ENCODE data around the gene SLC25A13.
"Not testable (repeated sequence)": the region's sequence is repeated elsewhere in the genome, so short reads cannot be mapped to it uniquely, and the experiment has no call there.

The SLC25A13 gene

DNA sequence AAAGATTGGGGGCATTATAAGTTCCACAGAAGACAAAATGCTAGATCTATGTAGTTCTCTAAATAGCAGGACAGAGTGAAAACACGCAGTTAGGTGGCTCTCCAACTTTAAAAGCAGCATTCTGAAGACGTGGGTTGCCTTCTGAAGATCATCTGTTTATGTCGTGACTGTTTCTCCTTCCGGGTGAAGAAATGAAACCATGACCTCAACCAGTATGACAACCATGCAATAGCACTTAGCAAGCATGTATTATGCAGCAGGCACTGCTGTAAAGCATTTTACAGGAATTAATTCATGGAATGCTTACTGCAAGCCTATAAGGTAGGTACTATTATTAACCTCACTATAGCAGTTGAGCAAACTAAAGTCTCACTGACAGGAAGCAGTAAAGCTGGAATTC lies 125.2 kb downstream of the SLC25A13 start:
- no peak for DNase-seq

DNA sequence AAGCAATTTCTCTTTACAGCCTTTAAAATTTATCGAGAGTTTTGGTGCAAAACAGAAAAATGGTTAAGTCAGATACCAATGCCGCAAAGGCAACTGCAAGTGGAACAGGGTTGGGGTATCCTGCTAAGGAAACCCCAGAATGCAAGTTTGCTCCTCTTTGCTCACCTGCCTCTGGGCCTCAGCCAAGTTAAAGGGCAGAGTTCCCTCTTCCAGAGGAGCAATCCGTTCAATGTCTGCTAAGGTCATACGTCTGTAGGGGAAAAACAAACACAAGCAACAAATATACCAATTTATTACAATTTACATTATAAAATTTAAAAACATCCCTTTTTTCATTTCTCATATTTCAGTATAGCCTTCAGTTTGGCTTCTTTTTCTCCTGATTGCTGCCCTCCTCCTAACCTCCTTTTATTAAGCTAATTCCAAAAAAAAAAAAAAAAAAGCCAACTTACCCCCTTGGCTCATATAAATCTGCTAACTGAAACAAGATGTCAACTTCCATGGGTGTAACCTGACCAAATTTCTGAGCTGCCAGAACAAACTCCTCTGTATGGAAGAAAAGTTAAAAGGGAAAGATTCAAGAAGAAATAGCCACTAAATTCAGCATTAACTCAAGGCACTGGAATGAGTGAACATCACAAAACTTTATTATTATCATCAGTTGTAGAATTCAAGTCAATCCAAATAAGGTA lies 132.6 kb downstream of the SLC25A13 start:
- DNase-seq = no peak

DNA sequence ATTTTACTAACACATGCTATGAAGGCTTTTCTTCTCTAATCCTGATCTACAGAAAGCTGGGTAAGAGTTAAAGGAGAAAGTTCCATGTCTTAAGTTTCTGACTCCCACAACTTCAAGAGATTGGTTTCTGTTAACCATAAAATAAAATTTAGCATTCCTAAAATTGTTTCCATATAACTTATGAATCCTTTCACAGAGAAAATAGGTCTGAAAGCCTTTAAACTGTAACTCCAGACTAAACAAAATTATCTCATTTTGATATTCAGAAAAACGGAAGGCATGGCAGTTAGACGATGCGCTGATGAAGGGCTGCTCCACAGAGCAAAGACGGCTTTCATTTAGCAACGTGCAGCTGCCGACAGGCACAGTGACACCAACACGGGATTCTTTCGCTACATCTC lies 133.3 kb downstream of the SLC25A13 start:
- no peak for DNase-seq

DNA sequence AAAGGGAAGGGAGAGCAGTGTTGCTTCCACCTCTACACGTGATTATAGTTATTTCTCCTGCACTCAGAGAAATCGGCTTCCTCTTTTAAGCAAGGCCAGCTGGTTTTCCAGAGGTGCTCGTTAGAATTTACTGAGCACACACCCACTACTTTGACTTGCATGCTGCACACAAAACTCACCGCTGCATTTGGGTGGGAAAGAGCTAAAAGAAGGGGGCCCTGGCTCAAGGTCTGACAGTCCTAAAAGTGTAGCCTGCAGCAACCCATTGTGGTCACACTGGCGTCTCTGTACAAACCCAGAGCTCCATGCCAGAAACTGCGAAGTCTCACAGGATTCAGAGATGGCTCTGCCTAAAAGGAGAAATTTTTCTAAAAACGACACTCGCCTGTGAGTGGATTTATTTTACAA lies 133.7 kb downstream of the SLC25A13 start:
- no peak for DNase-seq

DNA sequence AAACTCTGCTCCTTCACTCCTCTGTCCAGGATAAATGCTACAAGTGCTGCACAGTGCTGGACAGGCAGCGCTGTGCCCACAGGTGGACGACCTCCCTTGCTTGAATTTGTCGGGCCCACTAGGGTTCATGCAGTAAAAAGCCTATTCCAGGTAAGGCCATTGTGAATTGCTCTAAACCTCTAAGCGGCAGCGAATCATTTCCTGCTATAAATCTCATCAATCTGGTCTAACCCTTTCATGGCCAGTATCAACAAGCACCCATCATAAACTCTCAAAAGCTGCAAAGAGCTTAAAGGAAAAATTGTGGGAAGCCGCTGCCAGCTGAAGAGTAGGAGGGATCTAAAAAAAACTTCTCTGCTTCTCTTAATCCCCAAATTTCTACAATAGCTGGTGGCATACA lies 134.2 kb downstream of the SLC25A13 start:
- no peak for DNase-seq

DNA sequence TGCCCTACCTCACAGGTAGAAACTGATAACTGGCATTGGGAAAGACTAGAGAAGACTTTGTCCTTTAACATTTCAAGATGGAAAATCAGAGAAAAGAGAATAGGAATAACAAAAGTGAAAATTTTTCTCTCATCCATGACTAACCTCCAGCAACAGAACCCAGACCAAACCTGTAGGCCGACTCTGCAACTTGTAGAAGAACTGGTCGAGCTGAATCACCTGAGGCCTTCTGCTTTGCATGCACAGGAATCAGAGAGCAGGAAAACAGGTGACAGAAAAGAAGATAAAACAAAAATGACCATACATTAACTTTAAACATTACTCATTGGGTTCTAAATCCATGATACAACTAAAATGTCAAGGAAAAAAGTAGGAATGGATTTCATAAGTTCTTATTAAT lies 137.1 kb downstream of the SLC25A13 start:
- DNase-seq = no peak

DNA sequence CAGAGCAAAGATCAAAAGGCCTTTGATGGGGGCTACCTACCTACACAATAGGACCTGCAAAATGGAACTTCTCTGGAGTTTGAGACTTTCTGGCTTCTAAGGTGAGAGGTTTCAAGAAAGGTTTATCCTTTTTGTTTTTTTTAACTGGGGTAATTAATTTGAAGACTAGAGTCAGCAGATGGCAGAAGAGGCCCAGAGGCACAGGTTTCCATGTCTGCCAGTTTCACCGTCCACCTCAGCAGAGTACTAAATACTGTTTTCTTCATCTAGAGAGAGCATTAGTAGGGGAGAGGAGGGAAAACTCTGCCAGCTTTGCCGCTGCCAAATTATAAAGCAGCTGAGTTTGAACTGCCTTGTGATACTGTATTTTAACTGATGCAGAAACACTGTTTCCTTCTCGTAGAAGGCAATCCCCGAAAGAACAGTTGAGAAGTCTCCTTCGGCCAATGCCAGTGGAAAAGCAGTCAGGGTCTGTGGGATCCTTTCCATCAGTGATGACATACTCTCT lies 138.7 kb downstream of the SLC25A13 start:
- DNase-seq = no peak

DNA sequence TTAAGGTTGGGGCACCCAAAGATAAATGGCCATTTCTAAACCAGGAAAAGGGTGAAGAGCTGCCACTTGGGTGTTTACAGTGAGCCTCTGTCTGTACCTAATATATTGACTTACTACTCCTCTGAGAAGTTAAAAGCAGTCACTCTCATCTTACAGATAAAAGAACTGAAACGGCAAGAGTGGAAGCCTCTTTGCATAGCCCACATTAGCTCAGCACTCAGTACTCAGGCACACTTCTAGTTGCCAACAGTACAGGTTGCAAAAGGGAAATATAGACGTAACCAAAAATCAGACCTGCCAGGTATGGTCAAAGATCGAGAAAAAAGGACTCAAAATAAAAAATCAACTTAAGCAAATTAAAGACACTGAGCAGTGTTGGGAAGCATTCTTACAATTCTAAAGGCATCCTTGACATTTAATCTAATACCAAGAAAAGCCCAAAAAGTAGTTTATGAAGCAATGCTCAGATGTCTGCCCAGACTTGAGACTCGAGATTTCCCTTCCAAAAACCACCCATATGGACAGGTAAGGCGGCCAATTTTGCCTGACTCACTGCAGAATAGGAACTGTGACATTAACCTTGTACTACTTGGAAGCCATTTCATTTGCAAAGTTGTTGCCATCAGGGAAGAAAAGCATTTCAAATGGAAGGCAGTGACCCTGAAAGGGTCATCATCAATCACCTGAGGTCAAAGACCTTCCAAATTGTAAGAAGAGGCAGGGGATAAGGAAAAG lies 139.3 kb downstream of the SLC25A13 start:
- DNase-seq = no peak

DNA sequence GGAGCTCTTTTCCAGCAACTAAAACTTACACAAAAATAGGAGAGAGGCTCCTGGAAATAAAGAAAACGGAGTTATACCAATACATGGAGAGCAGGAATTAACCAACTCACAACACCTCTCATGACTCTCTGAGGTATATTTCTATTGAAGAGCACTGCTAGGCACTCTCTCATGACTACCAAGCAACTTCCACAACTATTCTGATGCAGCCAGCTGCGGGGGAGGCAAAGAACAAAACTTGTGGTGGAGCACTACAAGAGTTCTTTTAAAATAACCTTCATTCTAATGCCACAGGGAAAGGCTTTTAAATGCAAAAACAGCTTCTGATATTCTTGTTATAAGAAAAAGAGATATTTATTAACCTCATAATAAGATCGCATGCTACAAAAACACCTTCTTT lies 140.7 kb downstream of the SLC25A13 start:
- DNase-seq = no peak

DNA sequence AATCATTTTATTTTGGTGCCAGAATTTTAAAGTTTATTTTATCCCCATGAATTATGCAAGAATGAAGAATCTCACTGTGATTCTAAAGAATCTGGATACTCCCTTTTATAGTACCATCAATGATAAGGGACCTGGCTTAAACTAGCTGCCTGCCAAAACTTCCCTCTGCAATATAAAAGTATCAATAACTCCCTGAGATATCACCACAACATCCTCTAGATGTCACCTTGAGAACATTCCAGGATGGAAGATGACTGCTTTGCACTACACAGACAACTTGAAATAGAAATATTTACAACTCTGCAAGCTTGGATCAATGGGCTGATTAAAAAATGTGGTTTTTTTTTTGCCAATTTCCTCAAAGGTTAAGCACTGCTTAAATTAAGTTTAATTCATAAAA lies 142.1 kb downstream of the SLC25A13 start:
- no peak for DNase-seq

DNA sequence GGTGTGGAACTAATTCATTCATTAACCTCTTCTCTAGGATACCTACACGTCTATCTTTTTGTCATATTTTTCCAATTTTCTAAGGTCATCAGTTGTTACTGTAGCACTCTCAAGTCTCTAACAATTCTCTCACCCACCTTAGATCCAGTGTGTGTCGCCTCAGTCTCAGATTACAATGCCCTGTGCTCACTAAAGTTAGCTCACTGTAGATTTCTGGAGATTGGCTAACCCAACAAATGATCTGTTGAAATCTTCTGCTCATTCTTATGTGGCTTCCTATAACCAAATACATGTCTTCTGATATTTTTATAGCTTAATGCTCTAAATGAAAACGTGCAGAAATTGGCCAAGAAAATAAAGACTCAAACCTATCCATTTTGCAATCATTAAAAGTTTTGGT lies 142.6 kb downstream of the SLC25A13 start:
- DNase-seq = no peak

DNA sequence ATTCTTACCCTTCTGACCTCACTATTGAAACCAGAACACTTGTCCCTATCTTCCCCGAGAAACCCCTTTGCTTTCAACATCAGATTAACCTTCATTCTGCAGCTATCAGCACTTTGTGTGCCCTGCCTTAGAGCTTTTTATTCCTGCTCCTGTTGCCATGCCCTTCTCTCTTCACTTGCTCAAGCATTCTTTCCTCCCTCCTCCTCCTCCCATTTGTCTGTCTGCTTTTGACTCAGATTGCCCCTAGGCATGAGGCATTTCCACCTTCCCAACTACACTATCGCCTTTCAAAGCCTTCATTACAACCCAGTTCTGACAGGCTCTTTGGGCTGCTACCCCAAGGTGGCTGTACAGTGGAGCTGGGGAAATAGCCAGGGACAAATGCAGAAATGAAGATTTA lies 143.3 kb downstream of the SLC25A13 start:
- DNase-seq = no peak

DNA sequence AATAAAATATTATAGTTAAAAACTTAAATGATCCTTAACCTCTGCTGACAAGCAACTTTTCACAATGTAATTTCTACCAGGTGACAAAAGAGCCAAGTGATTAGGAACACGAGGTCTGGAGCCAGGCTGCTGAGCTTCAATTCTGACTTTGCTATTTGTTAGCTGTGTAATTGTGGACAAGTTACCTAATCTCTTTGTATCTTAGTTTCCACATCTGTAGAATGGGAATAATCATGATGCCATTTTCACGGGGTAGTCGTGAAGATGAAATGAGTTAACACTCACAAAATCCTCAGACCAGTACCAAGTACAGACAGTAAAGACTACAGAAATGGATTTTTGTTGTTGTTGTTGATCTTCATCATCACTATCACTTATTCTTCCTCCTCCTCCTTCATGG lies 144.5 kb downstream of the SLC25A13 start:
- DNase-seq = no peak

DNA sequence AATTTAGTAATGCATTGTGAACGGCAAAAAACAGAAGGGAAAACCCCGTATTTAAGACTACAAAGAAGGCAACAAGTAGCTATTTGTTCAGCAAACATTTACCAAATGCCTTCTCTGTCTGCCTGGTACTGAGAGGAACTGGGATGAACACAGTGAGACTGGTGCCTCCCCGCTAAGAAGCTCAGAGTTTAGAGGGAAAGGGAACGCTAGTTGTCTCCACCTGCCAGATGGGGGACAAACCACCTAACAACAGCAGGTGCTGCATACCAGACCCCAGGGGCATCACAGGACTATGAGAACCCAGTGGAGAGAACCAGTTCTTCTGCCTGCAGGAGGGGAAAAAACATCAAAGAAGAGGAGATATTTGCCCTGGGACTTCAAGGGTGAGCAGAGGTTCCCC lies 147.1 kb downstream of the SLC25A13 start:
- no peak for DNase-seq

DNA sequence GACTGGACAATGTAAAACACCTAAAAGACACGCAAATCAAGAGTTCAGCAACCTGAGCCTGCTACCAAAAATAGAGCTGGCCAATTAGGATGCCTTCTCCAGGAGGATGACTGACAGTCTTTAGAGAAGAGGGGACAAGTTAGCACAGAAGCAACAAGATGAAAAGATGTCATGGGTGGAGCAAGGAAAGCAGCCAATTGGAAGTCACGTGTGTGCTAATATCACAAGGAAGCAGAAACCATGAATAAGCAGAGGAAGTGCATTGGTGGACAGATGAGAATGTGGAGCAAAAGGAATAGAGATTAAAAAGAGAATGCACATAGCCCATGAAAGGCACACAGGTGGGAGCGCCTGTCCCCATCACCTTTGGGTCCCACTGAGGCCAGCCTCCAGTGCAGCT lies 148.1 kb downstream of the SLC25A13 start:
- no peak for DNase-seq

DNA sequence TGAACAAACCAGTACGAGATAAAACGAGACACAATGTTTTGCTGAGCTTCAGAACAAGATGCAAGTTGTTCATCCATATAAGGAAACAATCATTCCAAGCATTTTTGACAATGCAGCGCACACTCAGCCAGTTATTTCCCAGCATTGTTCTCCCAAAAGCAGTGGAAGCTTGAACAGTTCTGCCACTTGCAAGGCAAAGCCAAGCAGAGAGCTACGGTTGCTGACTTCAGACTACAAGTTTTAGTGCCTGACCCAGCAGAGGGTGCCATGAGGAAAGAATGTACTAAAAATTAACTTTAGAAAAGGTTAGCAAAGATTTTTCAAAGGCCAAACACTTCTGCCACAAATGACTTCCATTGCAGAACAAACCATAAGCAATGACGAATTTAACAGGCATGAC lies 152.5 kb downstream of the SLC25A13 start:
- no peak for DNase-seq

DNA sequence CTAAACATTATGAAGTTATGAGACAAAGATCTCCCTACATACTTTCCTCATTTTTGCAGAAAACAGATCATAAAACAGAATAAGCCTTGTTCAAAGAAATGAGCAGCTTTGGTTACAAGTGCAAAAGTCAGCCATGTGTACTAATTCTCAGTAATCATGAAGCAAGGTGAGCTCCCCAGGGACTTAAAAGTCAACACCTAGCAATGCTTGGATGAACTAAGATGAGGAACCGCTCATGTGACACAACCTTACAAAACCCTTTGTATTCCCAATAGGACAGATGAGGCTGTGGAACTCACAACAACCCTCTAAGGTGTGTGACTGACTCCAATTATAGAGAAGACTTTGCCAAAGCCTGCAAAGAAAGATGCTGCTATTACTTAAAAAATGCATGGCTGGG lies 154.5 kb downstream of the SLC25A13 start:
- no peak for DNase-seq

DNA sequence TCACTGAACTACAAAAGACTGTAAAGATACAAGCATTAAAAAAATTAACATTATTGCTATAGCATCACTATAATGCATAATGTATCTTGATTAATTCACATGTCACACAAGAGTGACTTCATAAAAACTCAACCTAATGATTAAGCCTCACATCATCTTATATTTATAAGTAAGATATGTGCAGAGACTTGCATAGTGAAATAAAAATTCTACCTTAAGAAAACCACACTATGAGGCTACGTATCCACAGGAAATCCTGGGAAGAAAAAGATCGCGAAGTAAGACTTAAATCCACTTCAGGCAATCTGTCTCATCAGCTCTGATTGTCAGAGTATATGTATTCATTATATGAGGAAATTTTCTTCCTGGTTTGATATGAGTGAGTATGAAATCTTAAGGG lies 160.0 kb downstream of the SLC25A13 start:
- no peak for DNase-seq

DNA sequence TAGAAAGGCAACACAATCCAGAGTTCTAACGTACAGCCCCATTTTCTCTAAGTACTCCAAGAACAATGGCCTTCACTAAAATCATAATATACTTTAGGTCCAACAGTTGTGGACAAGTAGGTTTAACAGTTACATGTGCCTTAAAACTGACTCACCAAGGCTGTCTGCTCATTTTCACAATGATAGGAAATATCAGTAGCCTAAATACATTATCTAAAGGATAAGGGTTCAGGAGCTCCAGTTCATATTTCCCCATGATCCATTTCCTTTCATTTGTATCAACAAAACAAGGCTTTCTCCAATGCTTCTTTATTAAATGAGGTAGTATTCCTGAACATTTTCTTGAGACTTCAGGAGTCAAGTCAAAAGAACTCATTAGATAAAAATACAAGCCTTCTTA lies 164.0 kb downstream of the SLC25A13 start:
- no peak for DNase-seq

DNA sequence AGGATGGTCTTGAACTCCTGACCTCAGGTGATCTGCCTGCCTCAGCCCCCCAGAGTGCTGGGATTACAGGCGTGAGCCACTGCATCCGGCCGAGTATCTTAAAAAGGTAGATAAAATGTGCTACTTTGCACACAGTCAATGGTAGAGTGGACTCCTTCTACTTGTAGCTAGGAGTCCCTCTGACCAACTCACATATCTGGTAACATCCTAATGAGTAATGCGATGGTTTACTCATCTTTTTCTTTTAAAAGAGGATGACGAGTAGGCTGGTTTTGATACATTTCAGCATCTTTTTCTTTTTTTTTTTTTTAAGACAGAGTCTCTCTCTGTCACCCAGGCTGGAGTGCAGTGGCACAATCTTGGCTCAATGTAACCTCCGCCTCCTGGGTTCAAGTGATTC lies 167.4 kb downstream of the SLC25A13 start:
- DNase-seq = not testable (repeated sequence)

DNA sequence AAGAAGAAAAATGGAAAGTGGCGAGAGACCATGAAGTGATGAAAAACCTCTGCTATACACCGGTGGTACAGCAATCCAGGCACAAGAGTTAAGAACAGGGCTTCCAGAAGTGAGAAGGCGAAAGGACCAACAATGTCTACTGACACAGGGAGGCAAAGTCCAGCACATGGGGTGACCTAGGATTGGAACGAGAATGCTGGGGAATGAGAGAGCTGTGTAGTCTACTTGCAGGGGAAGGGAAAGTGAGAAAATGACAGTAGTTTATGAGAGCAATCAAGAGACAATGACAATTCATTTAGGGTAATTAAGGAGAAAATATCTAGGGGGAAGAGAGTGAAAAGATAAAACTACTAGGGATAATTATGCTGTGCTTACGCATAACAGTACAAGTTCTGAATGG lies 169.2 kb downstream of the SLC25A13 start:
- no peak for DNase-seq

DNA sequence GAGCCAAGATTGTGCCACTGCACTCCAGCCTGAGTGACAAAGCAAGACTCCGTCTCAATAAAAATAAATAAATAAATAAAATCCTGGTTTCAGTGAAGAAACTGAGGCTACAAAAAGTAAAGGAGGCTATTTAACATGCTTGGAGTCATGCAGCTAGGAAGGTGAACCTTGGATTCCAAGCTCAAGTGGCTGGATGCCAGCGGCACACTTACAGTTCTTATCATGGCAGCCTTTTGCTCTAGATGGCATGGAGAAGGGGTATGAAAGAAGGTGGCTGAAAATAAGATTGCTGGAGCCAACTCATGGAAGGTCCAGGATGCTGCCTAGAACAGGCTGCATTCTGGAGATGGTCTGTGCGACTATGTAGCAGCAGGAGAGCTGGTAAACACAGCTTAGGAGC lies 170.0 kb downstream of the SLC25A13 start:
- no peak for DNase-seq

DNA sequence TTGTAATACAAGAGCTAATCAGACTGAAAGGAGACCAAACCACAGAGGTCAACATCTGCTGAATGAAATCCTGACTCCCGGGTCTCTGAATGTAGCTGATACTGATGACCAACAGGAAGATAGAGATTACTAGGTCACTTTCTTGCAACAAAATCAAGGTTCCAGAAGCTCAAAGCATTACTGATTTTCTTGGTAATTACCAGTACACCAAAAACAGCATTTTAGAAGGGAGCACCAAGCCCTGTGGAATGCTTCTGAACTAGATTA lies 177.7 kb downstream of the SLC25A13 start:
- no peak for DNase-seq

DNA sequence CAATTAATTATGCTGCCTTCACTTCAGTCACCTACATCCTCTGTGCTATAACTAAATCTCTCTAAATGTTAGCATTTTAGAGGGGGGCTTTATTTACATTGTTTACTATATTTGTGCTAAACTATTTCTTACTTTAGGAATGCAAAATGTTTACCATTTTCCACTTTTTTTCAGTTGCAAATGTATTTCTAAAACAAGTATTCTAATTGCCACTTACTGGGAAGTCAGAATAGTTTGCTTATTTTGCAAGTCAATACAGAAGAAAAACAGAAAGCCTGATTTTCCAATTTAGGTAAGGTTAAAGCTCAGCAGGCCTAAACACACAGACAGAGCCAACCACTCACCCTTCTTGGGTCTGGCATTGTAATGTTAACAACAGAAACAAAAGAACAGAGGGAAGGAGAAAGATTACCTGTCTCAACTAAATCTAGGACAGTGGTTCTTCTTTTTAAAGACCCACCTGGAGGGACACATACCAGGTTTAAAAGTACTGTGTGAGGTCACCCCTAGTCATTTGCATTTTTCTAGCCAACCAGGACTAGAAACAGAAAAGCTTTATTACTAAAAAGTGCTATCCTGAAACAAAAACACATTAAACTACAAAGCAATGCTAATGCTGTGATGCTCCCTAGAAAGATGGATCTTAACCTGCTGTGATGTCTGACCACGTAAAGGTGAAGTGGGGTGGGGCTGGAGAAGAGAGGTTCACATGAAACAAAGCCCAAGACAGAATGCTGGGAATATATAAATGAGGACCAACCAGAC lies 178.2 kb downstream of the SLC25A13 start:
- no peak for DNase-seq

Data from activated CD4-positive, alpha-beta T cell treated with anti-CD3 and anti-CD28 coated beads, Interleukin-2, amount 50 U/mL, for 1 hour (primary cell).